Measurements from ENCODE around the gene WDFY3.

DNA sequence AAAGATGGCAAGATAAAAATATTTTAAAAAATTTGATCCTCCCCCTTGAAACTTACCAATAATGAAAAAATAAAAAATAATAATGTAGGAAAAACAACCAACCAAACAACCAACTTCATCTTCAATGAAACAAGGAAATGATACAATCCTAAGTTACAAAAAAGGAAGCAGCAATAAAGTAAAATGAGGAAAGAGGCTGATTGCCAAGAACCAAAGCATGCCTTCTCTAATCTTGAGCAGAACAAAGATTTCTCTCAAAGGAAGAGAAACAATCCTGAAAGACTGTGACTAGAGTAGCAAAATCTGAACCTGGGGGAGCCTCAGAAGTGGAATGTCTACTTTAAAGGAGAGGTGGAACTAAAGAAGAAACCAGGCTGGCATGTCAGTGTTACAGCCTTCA is 10.9 kb upstream of the WDFY3 start:
- no peak for TF ChIP-seq MEF2A (IDR thresholded peaks at IDR 0.05; ENCODE audit: control insufficient read depth, low read depth, low read length)
- TF ChIP-seq, protein P1, sequence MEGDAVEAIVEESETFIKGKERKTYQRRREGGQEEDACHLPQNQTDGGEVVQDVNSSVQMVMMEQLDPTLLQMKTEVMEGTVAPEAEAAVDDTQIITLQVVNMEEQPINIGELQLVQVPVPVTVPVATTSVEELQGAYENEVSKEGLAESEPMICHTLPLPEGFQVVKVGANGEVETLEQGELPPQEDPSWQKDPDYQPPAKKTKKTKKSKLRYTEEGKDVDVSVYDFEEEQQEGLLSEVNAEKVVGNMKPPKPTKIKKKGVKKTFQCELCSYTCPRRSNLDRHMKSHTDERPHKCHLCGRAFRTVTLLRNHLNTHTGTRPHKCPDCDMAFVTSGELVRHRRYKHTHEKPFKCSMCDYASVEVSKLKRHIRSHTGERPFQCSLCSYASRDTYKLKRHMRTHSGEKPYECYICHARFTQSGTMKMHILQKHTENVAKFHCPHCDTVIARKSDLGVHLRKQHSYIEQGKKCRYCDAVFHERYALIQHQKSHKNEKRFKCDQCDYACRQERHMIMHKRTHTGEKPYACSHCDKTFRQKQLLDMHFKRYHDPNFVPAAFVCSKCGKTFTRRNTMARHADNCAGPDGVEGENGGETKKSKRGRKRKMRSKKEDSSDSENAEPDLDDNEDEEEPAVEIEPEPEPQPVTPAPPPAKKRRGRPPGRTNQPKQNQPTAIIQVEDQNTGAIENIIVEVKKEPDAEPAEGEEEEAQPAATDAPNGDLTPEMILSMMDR (IDR thresholded peaks at IDR 0.05 in 2 of 3, conservative IDR thresholded peaks at IDR 0.05 in 1 of 3; ENCODE audit: insufficient read depth in 2 of 3, low read depth in 1 of 3, low read length in 3 of 3) = no peak
- no peak for TF ChIP-seq TRIM28 (IDR thresholded peaks at IDR 0.05)
- TF ChIP-seq CHD1 (IDR thresholded peaks at IDR 0.05; ENCODE audit: low read length) = no peak
- no peak for TF ChIP-seq PTBP1 (IDR thresholded peaks at IDR 0.05; ENCODE audit: low read depth, low read length)
